SK-N-MC (cell line): ENCODE measurements around the gene GALP.

Source experiments
- EZH2 ChIP-seq: fragments of 200-600 bp; sonication (generic); IDR thresholded peaks from one replicate; pipeline ENCODE4 v1.6.1; 2017; ENCODE audit warnings: antibody characterized with exemption
- FOXP2 ChIP-seq: optimal IDR thresholded peaks from 2 replicates; pipeline ENCODE3; 2011; ENCODE audit warnings: mild to moderate bottlenecking, moderate library complexity; ENCODE audit not compliant: insufficient read depth; ENCODE audit errors: extremely low read length, control extremely low read depth
- POLR2AphosphoS5 ChIP-seq: IDR thresholded peaks from 2 replicates; pipeline ENCODE4 v1.6.1; 2012; ENCODE audit warnings: mild to moderate bottlenecking, low read depth, low read length, borderline replicate concordance

GRCh38 chr19:56177564-56178243, 1.9 kb downstream of the GALP start:
- TF ChIP-seq FOXP2 (no peak), POLR2AphosphoS5 (no peak), EZH2 (no peak)
